Right ventricle myocardium inferior (tissue), 1 donor: ENCODE data around the gene HYPK. TPM values are rescaled to one million over a fixed set of nuclear protein-coding genes. Genes with fewer than 3 reads are reported as not detected.
"Not testable (repeated sequence)": the region's sequence is repeated elsewhere in the genome, so short reads cannot be mapped to it uniquely, and the experiment has no call there.

Experiments used
- ATAC-seq: fragments of 200-7000 bp; cut with Tn5 transposase; one replicate; pipeline ENCODE4 v1.9.1; 2020; ENCODE audit warnings: mild to moderate bottlenecking, moderate library complexity
- DNase-seq: peaks from one replicate; pipeline ENCODE4 v3.0.0; 2021; ENCODE audit errors: missing footprints
- intact Hi-C: fragments of 100-400 bp; cut with DNase I; formaldehyde crosslinking; loops from one replicate; pipeline ENCODE4 v1.11.0; 2022
- total RNA-seq: library from RNA; stranded (reverse); fragmentation: NEBNext Ultra II Directional; extraction: Animal tissue kit (Norgen Biotek cat#: 25700); gene quantifications from one replicate; pipeline ENCODE4 v1.2.1, GENCODE V29; 2021
- donor health status: DM: no; HTN: yes; CAD: no; lungs with severe emphysema.

The HYPK gene
- total RNA-seq, 1 donor from 2014 or later, result 16.4 TPM

GRCh38 chr15:43792761-43793476, 7.5 kb upstream of the HYPK start:
- DNase-seq (no peak), ATAC-seq (peak; percentile 7)
- intact Hi-C loops, result loop anchor here (5.0 kb wide), 1 partner anchor 399 kb away; no protein-coding TSS in a partner anchor

- ATAC-seq, result no peak
- intact Hi-C loops, result loop anchor here (5.0 kb wide), 1 partner anchor 399 kb away; no protein-coding TSS in a partner anchor
- DNase-seq, result no peak
Observed at GRCh38 chr15:43793647-43794046, 6.8 kb upstream of the HYPK start.

- DNase-seq (no peak), ATAC-seq (no peak)
- intact Hi-C loops, result loop anchor here (5.0 kb wide), 1 partner anchor 398 kb away; no protein-coding TSS in a partner anchor
Observed at GRCh38 chr15:43794269-43795037, 5.9 kb upstream of the HYPK start.

GRCh38 chr15:43795197-43795596, 5.2 kb upstream of the HYPK start:
- no peak for DNase-seq
- intact Hi-C loops, result no loop called here

GRCh38 chr15:43795997-43796396, 4.4 kb upstream of the HYPK start:
- ATAC-seq, result no peak

More at GRCh38 chr15:43795197-43795596, 5.2 kb upstream of the HYPK start:
- ATAC-seq, result no peak

GRCh38 chr15:43796566-43796965, 3.8 kb upstream of the HYPK start:
- no peak for ATAC-seq
- DNase-seq, result no peak
- intact Hi-C loops, result no loop called here

More at GRCh38 chr15:43795997-43796396, 4.4 kb upstream of the HYPK start:
- DNase-seq, result no peak
- intact Hi-C loops, result no loop called here

GRCh38 chr15:43799209-43799944, 1.0 kb upstream of the HYPK start:
- DNase-seq (no peak), ATAC-seq (no peak)
- intact Hi-C loops, result no loop called here

GRCh38 chr15:43799945-43800285, 484 bp upstream of the HYPK start, which contains the start of gene SERINC4:
TSS of gene SERINC4 (minus strand) at chr15:43800220. CDS start at chr15:43799986, 234 bp downstream.
- intact Hi-C loops, result no loop called here
- DNase-seq, result no peak
- ATAC-seq, result peak; percentile 13

- ATAC-seq, intact Hi-C loops, DNase-seq: not testable (repeated sequence)
Observed at GRCh38 chr15:43802676-43803075, 2.3 kb downstream of the HYPK start.

- intact Hi-C loops, result no loop called here
- ATAC-seq (no peak), DNase-seq (no peak)
Observed at GRCh38 chr15:43808435-43808950, 8.1 kb downstream of the HYPK start.

GRCh38 chr15:43808960-43809678, 8.7 kb downstream of the HYPK start:
- no peak for ATAC-seq
- DNase-seq, result no peak
- intact Hi-C loops, result no loop called here

- not testable (repeated sequence) for ATAC-seq, DNase-seq
- intact Hi-C loops, result loop anchor here (10.0 kb wide), 1 partner anchor 60 kb away; no protein-coding TSS in a partner anchor
Observed at GRCh38 chr15:43815064-43815463, 14.7 kb downstream of the HYPK start.

GRCh38 chr15:43821505-43821904, 21.1 kb downstream of the HYPK start:
- no peak for DNase-seq
- intact Hi-C loops, result loop anchor here (10.0 kb wide), 1 partner anchor 47 kb away; the partner anchor contains the start of gene ELL3
- no peak for ATAC-seq

GRCh38 chr15:43824302-43825246, 24.2 kb downstream of the HYPK start, which contains the start of gene MFAP1:
TSS of gene MFAP1 (minus strand) at chr15:43824690. CDS start at chr15:43824569, 121 bp downstream.
- DNase-seq, result peak; percentile 97
- ATAC-seq, result peak; percentile 96
- intact Hi-C loops, result loop anchor here (10.0 kb wide), 1 partner anchor 50 kb away; the partner anchor contains the start of gene ELL3

GRCh38 chr15:43825305-43825704, 24.9 kb downstream of the HYPK start:
- not testable (repeated sequence) for ATAC-seq, DNase-seq
- intact Hi-C loops, result loop anchor here (10.0 kb wide), 1 partner anchor 51 kb away; the partner anchor contains the start of gene ELL3

- no peak for DNase-seq
- no peak for ATAC-seq
- intact Hi-C loops, result loop anchor here (10.0 kb wide), 1 partner anchor 51 kb away; the partner anchor contains the start of gene ELL3
Observed at GRCh38 chr15:43826029-43826507, 25.7 kb downstream of the HYPK start.
